SKM-1 (cell line): ENCODE results near the gene MIPOL1.
"Not testable (repeated sequence)": the region's sequence is repeated elsewhere in the genome, so short reads cannot be mapped to it uniquely, and the experiment has no call there.

Experiments used
- DNase-seq: peaks from one replicate; lab custom pipeline; 2025; ENCODE audit not compliant: unreplicated experiment; lab: John Stamatoyannopoulos, UW

MIPOL1 gene

DNA sequence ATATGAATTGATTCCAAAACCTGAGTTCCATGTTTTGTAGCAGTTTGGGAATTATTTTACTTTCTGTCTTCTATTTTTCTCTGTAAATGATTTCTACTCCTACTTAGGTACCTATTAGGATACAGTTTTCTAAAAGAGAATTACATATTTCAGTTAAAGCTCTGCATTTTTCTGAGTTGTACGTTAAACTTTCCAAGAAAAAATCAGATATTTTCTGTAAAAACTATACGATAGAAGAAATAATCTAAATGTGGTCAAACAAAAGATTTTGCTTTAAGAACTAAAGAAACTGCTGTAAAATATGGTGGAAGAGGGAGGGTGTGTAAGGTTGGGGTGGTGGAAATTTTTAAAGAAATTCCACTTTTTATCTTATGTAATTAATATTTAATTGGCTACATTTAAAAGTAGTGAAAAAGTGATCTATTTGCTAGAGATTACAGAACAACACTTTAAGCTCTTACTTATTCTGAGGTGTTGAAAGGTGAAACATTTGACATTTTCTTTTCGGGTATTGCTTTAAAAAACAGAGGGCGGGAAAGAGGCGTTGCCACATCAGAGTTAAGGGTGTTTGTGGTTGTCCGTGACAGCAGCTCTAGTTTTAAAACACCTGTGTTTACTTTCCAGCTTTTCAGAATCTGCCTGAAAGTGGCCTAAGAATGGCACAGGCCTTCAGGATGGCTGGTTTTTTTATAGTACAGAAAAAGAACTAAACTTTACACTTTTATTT lies 187.3 kb downstream of the MIPOL1 start:
- no peak for DNase-seq

DNA sequence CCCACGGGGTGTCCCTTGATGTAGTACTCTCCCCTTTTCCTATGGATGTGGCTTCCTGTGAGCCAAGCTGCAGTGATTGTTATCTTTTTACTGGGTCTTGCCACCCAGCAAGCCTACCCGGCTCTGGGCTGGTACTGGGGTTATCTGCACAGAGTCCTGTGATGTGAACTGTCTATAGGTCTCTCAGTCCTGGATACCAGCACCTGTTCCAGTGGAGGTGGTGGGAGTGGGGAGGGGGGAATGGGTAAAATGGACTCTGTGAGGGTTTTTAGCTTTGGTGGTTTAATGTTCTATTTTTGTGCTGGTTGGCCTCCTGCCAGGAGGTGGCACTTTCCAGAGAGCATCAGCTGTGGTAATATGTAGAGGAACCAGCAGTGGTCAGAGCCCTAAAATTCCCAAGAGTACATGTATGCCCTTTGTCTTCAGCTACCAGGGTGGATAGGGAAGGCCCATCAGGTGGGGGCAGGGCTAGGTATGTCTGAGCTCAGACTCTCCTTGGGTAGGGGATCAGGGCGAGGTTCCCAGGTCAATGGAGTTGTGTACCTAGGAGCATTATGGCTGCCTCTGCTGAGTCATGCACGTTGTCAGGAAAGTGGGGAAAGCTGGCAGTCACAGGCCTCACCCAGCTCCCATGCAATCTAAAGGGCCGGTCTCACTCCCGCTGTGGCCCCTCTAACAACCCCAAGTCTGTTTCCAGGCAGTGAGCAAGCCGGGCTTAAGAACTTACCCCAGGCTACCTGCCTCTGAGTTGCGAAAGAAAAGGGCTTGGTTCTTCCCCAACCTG lies 199.6 kb downstream of the MIPOL1 start:
- not testable (repeated sequence) for DNase-seq

DNA sequence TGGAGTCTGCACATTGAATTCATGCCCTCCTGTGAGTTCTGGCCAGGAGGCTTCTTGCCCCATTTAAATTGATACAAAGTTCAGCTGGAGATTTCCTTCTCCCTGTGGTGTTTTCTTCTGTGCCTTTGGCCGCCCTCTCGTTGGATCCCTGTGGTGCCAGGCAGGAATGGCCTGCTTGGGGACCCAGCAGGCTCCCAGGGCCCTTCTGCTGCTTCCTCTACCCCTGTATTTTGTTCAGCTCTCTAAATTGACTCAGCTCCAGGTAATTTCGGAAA lies 200.1 kb downstream of the MIPOL1 start:
- DNase-seq, result no peak

- DNase-seq, result no peak
These were observed 201.8 kb downstream of the MIPOL1 start for GRCh38 chr14:37399517-37399916.

DNA sequence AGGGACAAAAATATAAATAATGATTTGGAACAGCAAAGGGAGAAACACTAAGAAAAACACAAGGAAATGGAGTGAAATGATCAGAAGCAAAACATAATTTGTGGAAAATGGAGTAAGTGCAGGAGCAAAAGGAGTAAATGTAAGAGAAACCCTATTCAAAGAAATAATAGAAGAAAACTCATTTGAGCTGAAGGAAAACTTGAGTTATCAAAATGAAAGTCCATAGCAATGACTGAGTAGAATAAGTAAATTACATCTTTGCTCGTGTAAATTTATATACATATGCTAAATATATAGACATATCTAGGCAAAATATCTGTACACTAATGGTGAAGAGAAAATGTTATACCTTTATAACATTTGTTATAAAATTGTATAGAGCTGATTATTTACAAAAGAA lies 203.4 kb downstream of the MIPOL1 start:
- DNase-seq, result no peak

DNA sequence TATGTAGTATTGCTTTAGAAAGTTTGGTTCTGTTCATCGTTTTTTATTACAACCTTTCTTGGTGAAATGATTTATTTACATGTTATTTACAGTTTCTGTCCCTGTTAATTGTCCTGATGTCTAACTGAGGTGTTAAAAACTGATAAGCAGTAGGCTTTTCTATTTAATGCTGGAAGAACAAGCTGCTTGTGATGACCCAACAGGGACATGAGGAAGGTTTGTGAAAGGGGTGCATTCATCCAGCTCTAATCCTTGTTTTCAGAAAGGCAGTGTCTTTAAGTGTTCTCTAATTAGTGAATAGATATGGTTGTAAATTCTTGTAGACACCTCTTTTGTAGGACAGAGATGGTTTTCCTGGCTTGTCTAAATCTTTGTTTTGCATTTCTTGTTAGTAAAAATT lies 205.9 kb downstream of the MIPOL1 start:
- DNase-seq, result no peak

DNA sequence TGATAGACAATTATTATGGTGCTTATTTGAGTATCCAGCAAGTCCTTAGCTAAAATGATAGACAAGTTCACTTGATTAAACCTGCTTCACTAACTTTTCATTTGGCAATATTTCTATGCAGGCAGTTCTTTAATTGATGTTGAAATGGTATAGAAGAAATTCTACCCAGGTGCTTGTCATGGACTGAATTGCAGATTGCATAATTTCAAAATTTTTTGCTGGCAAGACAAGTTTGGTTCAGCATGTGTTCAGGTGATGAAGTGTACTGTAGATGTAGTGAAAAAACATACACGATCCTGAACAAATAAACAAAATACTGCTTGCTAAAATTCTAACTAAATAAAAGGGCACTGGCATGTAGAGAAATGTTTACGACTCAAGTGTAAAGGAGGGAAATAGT lies 208.4 kb downstream of the MIPOL1 start:
- DNase-seq, result no peak

DNA sequence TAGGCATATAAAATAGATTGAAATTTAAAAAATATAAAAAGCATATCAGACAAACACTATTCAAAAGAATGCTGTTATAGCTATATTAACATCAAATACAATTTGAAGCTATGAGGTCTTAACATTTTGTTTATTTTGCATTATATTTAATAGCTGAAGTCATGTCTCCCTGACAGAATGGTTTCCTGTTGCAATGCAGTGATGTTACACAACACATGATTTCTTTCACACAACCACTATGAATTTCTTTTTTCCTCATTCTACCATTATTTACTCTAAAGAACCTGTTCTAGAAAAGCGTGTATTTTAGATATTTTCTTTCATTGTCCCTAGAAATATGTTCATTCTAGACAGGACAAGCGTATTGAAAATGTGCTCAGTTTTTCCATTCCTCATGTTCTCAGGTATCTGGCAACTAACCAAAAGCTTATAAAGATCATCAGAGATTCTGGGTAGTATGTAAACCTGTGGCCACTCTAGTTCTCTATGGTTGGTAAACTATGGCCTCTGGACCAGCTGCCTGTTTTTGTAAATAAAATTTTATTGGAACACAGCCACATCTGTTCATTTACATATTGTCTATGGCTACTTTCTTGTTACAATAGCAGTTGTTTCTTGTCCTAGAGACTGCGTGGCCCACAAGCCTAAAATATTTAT lies 213.5 kb downstream of the MIPOL1 start:
- DNase-seq, result no peak

GRCh38 chr14:37413050-37413449 lies 215.3 kb downstream of the MIPOL1 start:
- no peak for DNase-seq

DNA sequence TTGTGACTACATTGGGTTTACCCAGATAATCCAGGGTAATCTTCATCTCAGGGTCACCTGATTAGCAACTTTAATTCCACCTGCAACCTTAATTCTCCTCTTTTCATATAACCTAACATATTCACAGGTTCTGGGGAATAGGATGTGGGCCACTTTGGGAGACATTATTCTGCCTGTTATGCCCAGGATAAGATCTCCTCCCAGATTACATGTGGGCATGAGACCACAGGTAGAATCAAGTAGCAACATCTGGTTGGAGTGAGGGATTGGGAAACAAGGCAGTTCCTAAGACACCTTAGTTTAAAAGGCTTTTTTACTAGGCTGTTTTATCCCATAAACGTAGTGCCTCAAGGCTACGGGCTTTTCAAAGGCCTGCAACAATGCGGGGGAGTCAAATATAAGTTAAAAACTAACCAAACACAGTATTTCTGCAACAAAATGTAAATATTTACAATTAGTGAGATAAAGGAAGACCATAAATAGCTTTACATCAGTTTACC lies 215.8 kb downstream of the MIPOL1 start:
- DNase-seq, result no peak

DNA sequence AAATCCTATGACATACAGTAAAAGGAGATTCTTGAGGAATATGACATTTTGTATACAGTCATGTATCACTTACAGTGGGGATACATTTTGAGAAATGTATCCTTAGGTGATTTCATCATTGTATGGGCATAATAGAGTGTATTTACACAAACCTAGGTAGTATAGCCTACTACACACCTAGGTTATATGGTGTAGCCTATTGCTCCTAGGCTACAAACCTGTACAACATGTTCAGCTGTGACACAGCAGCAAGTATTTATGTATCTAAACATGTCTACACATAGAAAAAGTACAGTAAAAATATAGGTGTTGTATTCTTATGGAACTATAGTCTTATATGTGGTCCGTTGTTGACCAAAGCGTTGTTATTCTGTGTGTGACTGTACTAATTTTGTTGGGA lies 218.5 kb downstream of the MIPOL1 start:
- DNase-seq, result no peak

DNA sequence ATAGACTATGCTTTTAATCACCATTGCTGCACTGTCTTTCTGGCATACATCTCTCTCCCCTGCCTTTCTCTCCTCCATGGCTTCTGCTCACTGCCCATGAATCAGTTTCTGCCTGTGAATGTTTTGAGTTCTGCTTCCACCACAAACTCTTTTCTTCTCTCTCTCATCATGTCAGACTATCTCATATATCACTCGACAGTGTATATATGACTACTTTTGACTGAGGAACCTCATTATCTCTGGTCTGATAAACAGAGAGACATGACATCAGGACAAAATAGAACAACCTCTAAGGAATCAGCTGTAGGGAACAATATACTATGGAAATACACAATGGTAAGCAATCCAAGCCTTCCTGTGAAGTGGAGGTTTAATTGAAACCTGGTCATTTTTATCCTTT lies 219.4 kb downstream of the MIPOL1 start:
- no peak for DNase-seq

DNA sequence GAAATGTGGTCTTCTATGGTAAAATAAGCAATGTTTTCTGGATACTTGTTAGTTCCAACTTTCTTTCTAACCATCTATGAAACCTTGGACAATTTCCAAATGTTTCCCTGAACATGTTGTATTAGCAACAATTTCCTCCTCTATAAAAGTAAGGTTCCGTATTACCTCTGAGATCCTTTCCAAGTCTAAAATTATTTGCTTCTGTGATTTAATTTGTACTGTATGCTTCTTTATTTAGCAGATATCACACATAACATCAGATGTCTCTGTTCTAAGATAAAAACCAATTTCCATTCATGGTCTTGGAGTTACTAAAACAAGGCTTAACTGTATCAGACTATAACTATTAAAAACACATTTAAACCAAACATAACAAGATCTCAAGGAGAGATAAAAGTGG lies 220.1 kb downstream of the MIPOL1 start:
- no peak for DNase-seq

GRCh38 chr14:37420622-37421021 lies 222.9 kb downstream of the MIPOL1 start:
- DNase-seq, result no peak

DNA sequence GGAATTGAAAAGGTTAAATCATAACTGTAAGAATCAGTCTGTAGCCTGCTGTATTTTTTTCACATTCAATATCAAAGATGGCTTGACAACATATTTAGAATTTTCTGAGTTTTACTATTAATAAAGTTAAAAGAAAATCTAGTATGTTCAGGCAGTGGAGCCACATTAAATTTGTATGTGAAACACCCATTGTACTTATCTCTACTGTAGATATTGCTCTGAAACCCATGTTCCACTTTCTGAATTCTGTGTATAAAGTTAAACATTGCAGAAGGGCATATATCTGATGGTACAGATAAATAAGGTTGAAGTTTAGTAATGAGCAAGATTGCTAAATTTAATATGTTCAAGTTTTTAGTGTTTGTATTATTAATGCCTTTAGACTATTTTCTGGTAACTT lies 224.6 kb downstream of the MIPOL1 start:
- DNase-seq, result no peak

DNA sequence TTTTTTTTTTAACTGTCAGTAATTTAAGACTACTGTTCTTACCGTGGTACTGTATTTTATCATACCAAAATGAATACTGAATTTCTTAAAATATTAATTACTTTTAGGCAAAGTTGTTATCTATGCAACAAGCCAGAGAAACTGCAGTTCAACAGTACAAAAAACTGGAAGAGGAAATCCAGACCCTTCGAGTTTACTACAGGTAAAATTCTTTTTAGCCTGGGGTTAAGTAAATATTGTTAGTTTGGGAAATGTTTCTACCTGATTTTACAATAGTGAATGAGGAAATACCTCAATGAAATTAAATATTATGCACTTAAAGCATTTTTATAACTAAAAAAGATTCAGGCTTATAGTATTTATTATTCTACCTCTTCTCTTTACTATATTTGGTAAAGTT lies 225.0 kb downstream of the MIPOL1 start:
- DNase-seq, result no peak

- DNase-seq, result no peak
These were observed 231.2 kb downstream of the MIPOL1 start for GRCh38 chr14:37428954-37429353.

GRCh38 chr14:37429618-37430017 lies 231.9 kb downstream of the MIPOL1 start:
- DNase-seq, result no peak

GRCh38 chr14:37434867-37435266 lies 237.1 kb downstream of the MIPOL1 start:
- no peak for DNase-seq

DNA sequence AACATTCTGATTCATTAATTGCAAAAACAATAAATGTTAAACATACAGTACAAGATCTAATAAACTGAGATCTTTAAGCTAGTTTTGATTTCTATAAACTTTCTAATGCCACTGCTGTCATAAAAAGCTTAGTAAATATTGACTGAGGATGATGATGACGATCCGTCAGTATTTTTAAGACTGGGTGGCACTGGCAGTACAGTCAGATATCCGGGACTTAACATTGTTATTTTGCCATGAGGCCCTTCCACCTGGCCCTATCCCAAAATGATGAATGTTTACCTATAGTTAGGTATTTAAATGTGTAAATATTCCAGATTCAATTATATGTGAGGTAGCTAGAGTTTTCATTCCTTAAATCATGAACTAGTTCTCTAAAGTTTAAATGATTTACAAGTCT lies 238.8 kb downstream of the MIPOL1 start:
- DNase-seq, result no peak

DNA sequence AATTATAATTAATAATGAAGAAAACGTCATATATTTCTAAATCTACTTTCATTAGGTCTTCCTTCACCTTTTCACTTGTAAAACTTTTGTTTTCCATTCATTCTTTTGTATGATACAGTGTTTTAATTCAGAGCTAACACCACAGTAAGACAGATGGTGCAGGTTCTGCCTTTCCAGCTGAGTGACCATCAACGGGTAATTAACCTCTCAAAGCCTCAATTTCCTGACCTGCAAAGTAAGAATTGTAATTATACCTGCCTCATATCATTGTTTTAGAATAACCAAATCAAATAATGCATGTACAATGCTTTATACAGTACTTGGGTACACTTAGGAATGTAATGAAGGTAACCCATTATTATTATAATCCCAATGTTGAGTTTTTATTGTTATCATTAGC lies 239.8 kb downstream of the MIPOL1 start:
- no peak for DNase-seq

DNA sequence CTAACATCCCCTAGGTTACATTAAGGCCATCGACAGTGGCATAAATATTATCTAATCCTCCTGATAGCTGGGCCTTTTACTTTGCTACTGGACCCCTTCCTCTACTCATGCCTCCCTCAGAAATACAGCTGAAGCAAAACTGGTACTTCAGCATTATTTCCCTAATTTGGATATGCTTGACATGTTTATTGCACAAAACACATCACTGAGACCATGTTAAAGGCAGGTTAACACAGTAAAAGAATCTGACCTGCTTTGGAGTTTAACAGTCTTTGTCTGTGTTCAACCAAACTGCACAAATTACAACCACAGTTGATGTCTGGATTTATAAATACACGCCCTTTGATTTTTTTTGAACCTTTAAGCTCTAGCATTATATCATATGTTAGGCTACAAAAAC lies 240.7 kb downstream of the MIPOL1 start:
- no peak for DNase-seq
